Adrenal gland (tissue), 12 donors: ENCODE data around the gene CLEC4D. TPM values are rescaled to one million over a fixed set of nuclear protein-coding genes. Genes with fewer than 3 reads are reported as not detected.
A peak's percentile ranks its signal among the peaks of the same experiment; 100 is the strongest.

Experiments
- DNase-seq, 7 donors: peaks; one replicate each; pipeline ENCODE4 v3.0.0-alpha.2; 2019 to 2020
- H3K27ac ChIP-seq, 5 donors: fragments of 200-600 bp; sonication (generic) in 4 of 5; 1 replicate in 3 of 5; 2 replicates in 2 of 5; pipeline versions ENCODE4 v1.5.1 to v1.8.0; 2016 to 2020; ENCODE audit warnings: mild to moderate bottlenecking in 1 of 5
- H3K27me3 ChIP-seq: fragments of 200-600 bp; 2 replicates; pipeline ENCODE4 v1.8.0; 2021
- H3K36me3 ChIP-seq, 2 donors: fragments of 200-600 bp; replicated peaks in 1 of 2; 1 replicate in 1 of 2; 2 replicates in 1 of 2; pipeline versions ENCODE4 v1.5.1 to v1.8.0; 2018 to 2022
- H3K4me1 ChIP-seq, 2 donors: fragments of 200-600 bp; replicated peaks in 1 of 2; 1 replicate in 1 of 2; 2 replicates in 1 of 2; pipeline versions ENCODE4 v1.5.1 to v1.8.0; 2018 to 2021
- H3K4me3 ChIP-seq, 4 donors: fragments of 200-600 bp; sonication (generic) in 3 of 4; one replicate each; pipeline ENCODE4 v1.5.1; 2016 to 2018
- H3K9me3 ChIP-seq, 3 donors: fragments of 200-600 bp; sonication (generic) in 1 of 3; replicated peaks in 1 of 3; 1 replicate in 2 of 3; 2 replicates in 1 of 3; pipeline versions ENCODE4 v1.5.1 to v1.8.0; 2016 to 2021
- POLR2A ChIP-seq, 2 donors: fragments of 450-650 bp; IDR thresholded peaks; one replicate each; pipeline ENCODE4 v1.6.1; 2017; ENCODE audit warnings: antibody characterized with exemption in 2 of 2, mild to moderate bottlenecking in 2 of 2, moderate library complexity in 1 of 2
- WGBS, 4 donors: extraction: QIAGEN DNeasy Blood & Tissue Kit in 2 of 4; methylation state at CpG; one replicate each; pipeline versions ENCODE4 v1.1.5 to v1.1.7; 2013 to 2017; 5-methylcytosine and 5-hydroxymethylcytosine counted together
- intact Hi-C, 2 donors: fragments of 100-400 bp; cut with DNase I; formaldehyde crosslinking; loops; one replicate each; pipeline versions ENCODE4 v1.14.1 to v1.15.0; 2022 to 2023
- polyA plus RNA-seq, 3 donors: library from polyadenylated mRNA; stranded (reverse); fragments of 200-250 nt in 2 of 3; fragments of 350-450 nt in 1 of 3; fragmentation: Illumina TruSeq in 1 of 3; extraction: RNeasy Lipid Tissue Mini Kit (QIAGEN cat#74804) in 1 of 3; gene quantifications; one replicate each; pipeline ENCODE4 v1.2.3, GENCODE V29; 2013 to 2014
- total RNA-seq, 9 donors: library from RNA; depleted of rRNA in 4 of 9; stranded (reverse); fragments of >200 nt in 4 of 9; fragments of 120-200 nt in 1 of 9; fragmentation: NEBNext Ultra II Directional in 1 of 9; extraction: Animal tissue kit (Norgen Biotek cat#: 25700) in 1 of 9; gene quantifications; one replicate each; pipeline versions ENCODE4 v1.1.0 to v1.2.4, GENCODE V29; 2013 to 2023
- TF ChIP-seq, protein P1 (sequence below), 6 experiments: fragments of 450-650 bp in 4 of 6; fragments of 200-600 bp in 2 of 6; sonication (generic) in 1 of 6; IDR thresholded peaks; 1 replicate in 5 of 6; 2 replicates in 1 of 6; pipeline versions ENCODE4 v1.5.1 to v1.8.0; 2016 to 2021; ENCODE audit warnings: antibody characterized with exemption in 6 of 6, mild to moderate bottlenecking in 2 of 6, moderate library complexity in 1 of 6
- donor health status: healthy with polysubstance abuse.
- donor health status: Bipolar disorder and iron deficiency.
- donor health status: DM: yes; HTN: yes; CAD: no.
- donor health status: DM: no; HTN: no; CAD: no.
- donor health status: DM: no; HTN: no; CAD: no.
- donor health status: DM: yes; HTN: yes; CAD: no.

The CLEC4D gene
- total and polyA plus RNA-seq, 12 donors: 0.11 to 0.47 (median 0.19) TPM; not detected in 8

DNA sequence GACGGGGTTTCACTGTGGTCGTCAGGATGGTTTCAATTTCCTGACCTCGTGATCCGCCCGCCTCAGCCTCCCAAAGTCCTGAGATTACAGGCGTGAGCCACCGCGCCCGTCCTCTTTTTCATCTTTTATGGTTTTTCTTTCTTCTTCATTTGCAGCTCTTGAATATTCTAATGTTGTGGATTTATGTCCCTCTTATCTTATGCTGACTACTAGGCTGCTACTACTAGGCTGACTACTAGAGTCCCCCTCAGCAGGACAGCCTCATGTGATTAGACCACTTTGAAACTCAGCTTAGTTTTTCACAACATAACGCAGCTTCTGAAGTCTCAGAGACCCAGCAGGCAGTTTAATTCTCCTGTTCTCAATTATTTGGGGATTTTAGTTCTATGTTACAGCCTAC is 28.3 kb downstream of the CLEC4D start:
- Histone ChIP-seq H3K27me3 (no peaks in the 10 kb centered on the region), H3K36me3 (no peaks in the 10 kb centered on the region), H3K4me1 (no peaks in the 10 kb centered on the region), H3K9me3 (no peaks in the 10 kb centered on the region), H3K4me3 (no peak overlapping the region), H3K27ac (no peak overlapping the region)
- no peak for TF ChIP-seq POLR2A (IDR thresholded peaks at IDR 0.05)
- TF ChIP-seq, protein P1, sequence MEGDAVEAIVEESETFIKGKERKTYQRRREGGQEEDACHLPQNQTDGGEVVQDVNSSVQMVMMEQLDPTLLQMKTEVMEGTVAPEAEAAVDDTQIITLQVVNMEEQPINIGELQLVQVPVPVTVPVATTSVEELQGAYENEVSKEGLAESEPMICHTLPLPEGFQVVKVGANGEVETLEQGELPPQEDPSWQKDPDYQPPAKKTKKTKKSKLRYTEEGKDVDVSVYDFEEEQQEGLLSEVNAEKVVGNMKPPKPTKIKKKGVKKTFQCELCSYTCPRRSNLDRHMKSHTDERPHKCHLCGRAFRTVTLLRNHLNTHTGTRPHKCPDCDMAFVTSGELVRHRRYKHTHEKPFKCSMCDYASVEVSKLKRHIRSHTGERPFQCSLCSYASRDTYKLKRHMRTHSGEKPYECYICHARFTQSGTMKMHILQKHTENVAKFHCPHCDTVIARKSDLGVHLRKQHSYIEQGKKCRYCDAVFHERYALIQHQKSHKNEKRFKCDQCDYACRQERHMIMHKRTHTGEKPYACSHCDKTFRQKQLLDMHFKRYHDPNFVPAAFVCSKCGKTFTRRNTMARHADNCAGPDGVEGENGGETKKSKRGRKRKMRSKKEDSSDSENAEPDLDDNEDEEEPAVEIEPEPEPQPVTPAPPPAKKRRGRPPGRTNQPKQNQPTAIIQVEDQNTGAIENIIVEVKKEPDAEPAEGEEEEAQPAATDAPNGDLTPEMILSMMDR (IDR thresholded peaks at IDR 0.05): no peak
- WGBS, 4 donors: 58 to 82% (median 70%) methylated on average over 10 of the region's 10 CpGs
- intact Hi-C loops: loop anchor here in 1 of 2 donors (10.0 kb wide), 1 partner anchor 63 kb away; no protein-coding TSS in a partner anchor
- DNase-seq: no peak

DNA sequence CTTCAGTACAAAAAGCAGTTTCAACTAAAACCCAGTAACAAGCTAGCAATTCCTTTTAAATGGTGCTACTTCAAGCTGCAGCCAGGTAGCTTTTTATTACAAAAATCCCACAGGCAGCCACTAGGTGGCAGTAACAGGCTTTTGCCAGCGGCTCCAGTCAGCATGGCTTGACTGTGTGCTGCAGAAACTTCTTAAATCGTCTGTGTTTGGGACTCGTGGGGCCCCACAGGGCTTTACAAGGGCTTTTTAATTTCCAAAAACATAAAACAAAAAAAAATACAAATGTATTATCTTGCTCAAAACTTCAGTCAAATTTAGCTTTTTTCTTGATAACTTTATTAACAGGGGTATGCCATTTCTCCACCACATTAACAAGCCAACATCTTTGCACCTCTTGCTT is 31.0 kb downstream of the CLEC4D start:
- peak; percentile 49 to 84 (median 73) for DNase-seq
- Histone ChIP-seq H3K4me1 (no peaks in the 10 kb centered on the region), H3K4me3 (no peak overlapping the region), H3K27ac (no peak overlapping the region), H3K36me3 (no peaks in the 10 kb centered on the region), H3K27me3 (no peaks in the 10 kb centered on the region), H3K9me3 (no peaks in the 10 kb centered on the region)
- TF ChIP-seq, protein P1 (IDR thresholded peaks at IDR 0.05): peak; percentile 74 to 97 (median 81)
- TF ChIP-seq POLR2A (IDR thresholded peaks at IDR 0.05): no peak
- WGBS, 4 donors: 0 to 2% (median 1%) methylated on average over 3 of the region's 3 CpGs
- intact Hi-C loops: loop anchor here in 1 of 2 donors (10.0 kb wide), 1 partner anchor 61 kb away; no protein-coding TSS in a partner anchor

DNA sequence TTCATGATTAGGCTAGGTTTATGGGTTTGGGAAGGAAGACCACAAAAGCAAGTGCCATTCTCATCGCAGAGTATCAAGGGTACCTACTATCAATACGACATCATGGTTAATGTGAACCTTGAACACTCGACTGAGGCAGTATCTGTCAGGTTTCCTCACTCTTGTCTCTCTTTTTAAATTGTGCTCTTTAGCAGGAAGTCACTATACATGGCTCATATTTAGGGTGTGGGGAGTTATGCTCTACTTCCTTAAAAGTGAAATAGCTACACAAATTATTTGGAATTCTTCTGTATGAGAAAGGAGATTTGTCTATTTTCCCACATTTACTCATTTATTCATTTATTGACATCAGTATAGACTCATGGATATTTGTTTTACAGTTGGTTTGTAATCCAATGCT is 33.3 kb downstream of the CLEC4D start:
- H3K36me3 ChIP-seq: no peaks in the 10 kb centered on the region
- no peak overlapping the region for H3K27ac ChIP-seq
- no peak for DNase-seq
- no peak for TF ChIP-seq POLR2A (IDR thresholded peaks at IDR 0.05)
- TF ChIP-seq, protein P1 (IDR thresholded peaks at IDR 0.05): no peak
- H3K27me3 ChIP-seq: no peaks in the 10 kb centered on the region
- no peaks in the 10 kb centered on the region for H3K9me3 ChIP-seq
- intact Hi-C loops: loop anchor here in 1 of 2 donors (10.0 kb wide), 1 partner anchor 58 kb away; no protein-coding TSS in a partner anchor
- H3K4me1 ChIP-seq: no peaks in the 10 kb centered on the region
- 59 to 68% (median 65%) methylated on average over 3 of the region's 3 CpGs for WGBS, 4 donors
- H3K4me3 ChIP-seq: no peak overlapping the region

DNA sequence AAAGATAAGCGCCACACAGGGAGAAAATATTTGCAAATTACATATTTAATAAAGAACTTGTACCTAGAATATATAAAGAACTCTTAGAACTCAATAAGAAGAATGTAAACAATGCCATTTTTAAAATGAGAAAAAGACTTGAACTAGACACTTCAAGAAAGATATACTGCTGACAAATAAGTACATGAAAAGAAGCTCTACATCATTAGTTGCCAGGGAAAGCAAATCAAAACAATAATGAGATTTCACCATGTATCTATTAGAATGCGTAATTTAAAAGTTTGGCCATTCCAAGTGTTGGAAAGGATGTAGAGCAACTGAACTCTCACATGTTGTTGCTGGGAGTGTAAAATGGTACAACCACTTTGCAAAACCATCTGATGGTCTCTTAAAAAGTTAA is 34.3 kb downstream of the CLEC4D start:
- H3K27me3 ChIP-seq: no peaks in the 10 kb centered on the region
- H3K9me3 ChIP-seq: peaks cover 0 to 1% (median 0%) of the 10 kb centered on the region in 3 donors
- no peak for DNase-seq
- 33 to 75% (median 68%) methylated on average over 2 of the region's 2 CpGs for WGBS, 4 donors
- intact Hi-C loops: loop anchor here in 1 of 2 donors (10.0 kb wide), 1 partner anchor 57 kb away; no protein-coding TSS in a partner anchor
- H3K4me3 ChIP-seq: no peak overlapping the region
- no peaks in the 10 kb centered on the region for H3K36me3 ChIP-seq
- TF ChIP-seq, protein P1 (IDR thresholded peaks at IDR 0.05): no peak
- no peak for TF ChIP-seq POLR2A (IDR thresholded peaks at IDR 0.05)
- H3K4me1 ChIP-seq: no peaks in the 10 kb centered on the region
- no peak overlapping the region for H3K27ac ChIP-seq
